DMS79 (cell line): ENCODE measurements around the gene MAD1L1.

Experiments
- DNase-seq: peaks from one replicate; lab custom pipeline; 2025; lab: John Stamatoyannopoulos, UW

Gene MAD1L1

DNA sequence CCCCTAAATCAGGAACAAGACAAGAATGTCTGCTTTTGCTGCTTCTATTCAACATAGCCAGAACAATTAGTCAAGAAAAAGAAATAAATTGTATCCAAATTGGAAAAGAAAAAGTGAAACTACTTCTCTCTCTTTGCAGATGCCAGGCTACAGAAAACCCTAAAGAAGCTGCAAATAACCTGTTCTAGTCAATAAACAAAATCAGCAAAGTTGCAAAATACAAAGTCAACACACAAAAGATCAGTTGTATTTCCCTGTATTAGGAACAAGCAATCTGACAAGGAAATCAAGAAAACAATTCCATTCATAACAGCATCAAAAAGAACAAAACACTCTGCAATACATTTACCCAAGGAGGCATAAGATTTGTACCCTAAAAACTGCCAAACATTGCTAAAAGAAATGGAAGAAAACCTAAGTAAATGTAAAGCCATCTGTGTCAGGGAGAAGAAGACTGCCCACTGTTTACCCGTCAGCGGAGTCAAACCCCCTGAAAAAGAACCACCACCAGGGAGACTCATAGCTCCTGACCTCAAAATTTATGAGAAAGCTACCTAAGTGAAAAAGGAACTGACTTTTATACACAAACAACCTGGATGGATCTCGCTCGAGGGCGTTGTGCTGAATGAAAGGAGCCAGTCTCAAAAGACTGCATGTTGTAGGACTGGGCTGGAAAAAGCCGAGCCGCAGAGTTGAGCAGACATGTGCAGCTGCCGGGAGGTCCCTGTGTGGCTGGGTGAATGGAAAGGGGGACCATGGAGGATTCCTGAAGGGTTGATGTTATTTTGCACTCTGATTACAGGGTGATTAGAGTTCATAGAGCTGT is 263.1 kb downstream of the MAD1L1 start:
- DNase-seq = no peak

DNA sequence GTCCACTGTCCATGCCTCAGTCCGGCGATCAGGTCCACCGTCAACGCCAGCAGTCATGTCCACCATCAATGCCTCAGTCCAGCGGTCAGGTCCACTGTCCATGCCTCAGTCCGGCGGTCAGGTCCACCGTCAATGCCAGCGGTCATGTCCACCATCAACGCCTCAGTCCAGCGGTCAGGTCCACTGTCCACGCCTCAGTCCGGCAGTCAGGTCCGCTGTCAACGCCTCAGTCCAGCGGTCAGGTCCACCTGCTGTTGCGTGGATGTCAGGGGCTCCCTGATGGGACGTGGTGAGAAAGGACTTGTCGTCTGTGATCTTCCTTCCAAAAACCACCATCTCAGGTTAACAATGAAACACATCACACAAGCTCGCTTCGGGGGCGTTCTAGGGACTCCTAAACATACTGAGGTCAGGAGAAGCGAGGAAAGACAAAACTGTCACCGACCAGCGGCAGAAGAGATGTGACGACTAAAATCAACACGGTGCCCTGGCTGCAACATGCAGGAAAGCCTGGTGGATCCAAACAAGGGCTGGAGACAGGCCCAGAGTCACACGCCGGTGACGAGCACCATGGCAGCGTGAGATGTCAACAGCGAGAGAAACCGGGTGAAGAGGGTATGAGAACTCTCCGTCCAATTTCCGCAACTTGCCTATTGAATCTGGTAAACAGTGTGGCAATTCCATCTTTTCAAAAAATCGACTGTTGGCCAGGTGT is 264.2 kb downstream of the MAD1L1 start:
- no peak for DNase-seq

DNA sequence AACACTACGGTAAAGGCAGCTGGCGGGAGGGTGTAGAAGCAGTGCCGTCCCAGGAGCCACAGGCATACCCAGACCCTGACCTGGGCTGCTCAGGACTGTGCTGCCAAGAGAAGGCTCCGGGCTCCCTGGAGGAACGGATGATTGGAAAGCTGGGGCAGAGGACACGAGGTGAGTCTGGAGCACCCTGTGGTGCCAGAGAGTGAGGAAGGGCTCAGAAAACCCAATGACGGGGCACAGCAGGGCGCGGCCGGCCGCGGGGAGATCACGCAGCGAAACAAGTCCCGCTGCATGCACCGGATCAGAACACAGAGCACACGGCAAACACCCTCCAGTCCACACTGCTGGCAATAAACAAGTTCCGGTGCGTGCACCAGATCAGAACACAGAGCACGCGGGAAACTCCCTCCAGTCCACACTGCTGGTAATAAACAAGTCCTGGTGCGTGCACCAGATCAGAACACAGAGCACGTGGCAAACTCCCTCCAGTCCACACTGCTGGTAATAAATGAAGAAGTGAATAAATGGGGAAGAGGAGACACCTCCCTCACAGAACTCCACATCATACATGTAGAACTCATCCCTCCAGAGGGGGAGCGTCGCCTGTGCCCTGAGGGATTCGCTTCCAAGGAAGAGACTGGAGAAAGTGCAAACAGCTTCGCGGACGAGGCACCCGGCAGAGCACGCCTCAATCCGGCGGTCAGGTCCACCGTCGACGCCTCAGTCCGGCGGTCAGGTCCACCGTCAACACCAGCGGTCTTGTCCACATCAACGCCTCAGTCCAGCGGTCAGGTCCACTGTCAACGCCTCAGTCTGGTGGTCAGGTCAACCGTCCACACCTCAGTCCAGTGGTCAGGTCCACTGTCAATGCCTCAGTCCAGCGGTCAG is 265.0 kb downstream of the MAD1L1 start:
- DNase-seq = no peak

DNA sequence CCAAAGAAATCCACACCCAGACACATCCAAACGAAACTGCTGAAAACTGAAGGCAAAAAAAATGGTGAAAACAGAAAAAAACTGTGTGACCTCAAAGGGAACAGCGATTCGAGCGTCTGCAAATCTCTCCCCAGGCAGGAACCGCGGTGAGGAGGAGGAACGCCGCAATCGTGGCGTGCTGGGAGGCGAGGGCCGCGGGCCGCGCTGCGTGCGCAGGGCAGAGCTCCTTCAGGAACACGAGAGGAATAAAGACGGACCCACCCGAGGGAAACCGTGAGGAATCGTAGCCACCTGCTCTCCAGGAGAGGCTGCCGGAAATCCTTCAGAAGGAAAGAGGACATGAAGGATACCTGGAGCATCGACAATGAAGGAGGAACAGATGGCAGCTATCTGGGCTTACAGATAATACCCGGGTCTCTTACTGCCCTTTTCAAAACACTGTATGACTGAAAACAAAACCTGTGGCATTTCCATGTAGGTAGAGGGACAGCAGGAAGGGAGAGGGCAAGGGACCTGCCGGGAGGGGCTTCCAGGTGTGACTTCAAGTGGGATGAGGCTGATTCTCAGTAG is 266.0 kb downstream of the MAD1L1 start:
- DNase-seq = peak; percentile 26

DNA sequence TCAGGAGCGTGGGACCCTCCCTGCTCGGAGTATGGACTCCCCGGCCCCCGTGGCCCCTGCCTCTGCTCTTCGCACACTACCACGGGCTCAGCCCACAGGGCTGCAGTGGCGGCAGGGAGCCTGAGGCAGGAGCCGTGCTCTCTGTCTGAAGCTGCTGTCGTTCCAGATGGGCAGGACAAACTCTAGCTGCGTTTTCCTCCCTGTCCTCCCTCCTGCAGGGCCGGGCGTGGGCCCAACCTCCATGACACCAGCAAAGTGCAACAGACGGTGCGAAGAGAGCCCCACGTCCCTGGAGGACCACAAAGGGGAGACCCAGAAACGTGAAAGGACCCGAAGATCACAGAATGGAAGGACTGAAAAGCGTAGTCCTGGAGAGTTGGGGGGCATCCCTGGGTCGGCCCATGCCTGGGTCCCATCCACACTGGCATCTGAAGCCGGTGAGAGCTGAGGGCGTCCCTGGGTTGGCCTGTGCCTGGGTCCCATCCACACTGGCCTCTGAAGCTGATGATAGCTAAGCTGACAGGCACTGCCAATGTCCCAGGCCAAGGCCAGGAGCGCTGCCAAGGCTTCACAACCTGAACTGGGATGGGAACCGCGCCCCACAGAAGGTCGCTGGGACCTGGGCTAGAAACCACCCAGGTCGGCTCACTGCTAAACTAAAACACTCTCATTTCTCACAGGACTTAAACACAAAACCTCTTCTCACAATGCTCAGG is 267.0 kb downstream of the MAD1L1 start:
- DNase-seq = no peak

DNA sequence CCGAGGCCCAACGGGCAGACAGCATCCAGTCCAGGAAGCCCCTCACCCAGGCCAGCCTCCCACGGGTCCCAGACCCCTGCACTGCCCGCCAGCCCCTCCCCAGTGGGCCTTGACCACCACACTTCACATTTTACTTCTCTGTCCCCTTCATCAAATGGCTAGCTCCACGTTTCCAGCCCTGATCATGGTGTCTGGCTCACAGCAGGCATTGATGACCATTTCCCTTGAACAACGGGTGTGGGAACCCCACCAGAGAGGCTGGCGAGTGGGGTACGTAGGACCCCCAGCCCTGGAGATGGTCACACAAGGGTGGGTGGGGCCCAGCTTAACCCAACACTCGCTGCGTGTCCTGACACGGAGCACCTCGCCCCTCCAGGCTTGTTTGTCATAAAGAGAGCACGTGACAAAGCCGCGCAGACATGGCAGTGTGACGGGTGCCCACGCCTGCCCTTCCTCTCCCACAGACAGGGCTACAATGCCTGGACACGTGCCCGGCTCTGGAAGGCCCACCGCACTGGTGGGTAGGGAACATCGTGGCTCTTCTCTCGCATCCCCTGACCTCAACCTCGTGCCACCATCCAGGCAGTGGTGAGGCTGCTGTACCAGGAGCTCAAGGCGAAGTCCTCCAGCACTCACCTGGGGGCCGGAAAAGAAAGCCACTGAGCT is 267.7 kb downstream of the MAD1L1 start:
- no peak for DNase-seq

DNA sequence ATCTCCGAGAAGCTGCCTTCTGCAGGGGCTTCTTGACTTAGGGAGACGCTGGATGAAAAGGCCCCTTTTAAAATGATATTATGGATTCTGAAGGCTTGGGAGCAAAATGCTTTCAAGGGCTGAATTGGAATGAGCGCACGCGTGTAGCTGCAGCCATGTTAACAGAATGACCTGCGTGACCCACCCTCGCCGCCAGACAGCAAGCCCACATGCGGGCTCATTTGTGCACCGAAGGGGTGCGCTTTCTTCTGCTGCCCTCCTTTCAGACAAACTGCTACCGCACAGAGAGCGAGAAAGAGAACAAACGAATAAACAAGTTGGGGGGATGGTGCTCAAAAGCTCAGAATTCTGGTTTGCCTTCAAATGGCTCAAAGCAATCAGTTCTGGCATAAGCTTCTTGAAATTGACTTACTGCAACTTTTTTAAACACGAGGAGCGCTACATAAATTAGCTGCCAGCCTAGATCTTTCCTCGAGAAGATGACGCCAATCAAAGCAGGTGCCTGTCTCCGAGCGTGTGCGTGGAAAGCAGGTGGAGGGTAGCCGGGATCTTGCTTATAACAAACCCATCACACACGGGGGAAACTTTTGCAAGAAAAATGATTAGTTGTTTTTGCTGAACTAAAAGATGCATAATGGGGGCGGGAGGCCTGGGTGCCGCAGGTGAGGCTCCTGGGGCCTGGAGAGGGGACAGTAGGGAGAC is 268.4 kb downstream of the MAD1L1 start:
- DNase-seq = no peak

DNA sequence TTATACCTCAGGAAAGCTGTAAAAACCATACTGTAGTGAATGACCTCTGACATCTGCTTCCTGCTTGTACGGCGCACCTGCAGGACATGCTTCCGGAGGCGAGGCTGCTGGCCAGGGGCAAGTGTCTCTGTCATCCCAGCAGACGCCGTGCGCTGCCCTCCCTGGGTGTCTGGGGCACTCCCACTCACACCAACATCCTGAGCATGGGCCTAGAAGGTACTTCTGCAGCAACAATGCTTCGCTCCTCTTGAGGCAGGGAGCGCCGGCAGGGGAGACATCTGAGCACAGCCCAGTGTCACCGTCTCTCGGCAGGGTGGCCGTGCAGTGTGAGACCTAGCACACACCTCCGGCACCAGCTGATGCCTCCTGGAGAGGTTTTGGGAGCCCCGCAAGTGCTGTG is 269.2 kb downstream of the MAD1L1 start:
- DNase-seq = no peak

DNA sequence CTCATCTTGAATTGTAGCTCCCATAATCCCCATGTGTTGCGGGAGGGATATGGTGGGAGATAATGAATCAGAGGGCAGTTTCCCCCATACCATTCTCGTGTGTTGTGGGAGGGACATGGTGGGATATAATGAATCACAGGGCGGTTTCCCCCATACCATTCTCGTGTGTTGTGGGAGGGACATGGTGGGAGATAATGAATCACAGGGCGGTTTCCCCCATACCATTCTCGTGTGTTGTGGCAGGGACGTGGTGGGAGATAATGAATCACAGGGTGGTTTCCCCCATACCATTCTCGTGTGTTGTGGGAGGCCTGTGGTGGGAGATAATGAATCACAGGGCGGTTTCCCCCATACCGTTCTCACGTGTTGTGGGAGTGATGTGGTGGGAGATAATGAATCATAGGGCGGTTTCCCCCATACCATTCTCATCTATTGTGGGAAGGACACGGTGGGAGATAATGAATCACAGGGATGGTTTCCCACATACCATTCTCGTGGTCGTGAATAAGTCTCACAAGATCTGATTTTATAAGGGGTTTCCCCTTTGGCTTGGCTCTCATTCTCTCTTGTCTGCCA is 271.0 kb downstream of the MAD1L1 start:
- no peak for DNase-seq

DNA sequence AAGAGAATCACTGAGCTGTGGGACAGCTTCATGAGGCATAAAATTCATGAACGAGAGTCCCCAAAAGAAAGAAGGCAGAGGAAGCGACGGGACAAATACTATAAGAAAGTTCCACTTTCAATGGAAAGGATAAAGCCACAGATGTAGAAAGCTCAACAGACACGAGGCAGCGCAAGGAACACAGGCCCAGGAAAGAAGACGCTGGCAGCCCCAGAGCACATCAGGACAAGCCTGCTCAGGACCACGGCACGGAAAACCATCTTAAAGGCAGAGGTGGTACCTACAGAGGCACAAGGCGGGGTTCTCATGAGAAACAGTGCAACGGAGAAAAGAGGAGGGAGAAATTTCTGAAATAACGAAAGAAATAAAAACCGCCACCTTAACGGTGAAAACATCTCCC is 273.4 kb downstream of the MAD1L1 start:
- DNase-seq = no peak

DNA sequence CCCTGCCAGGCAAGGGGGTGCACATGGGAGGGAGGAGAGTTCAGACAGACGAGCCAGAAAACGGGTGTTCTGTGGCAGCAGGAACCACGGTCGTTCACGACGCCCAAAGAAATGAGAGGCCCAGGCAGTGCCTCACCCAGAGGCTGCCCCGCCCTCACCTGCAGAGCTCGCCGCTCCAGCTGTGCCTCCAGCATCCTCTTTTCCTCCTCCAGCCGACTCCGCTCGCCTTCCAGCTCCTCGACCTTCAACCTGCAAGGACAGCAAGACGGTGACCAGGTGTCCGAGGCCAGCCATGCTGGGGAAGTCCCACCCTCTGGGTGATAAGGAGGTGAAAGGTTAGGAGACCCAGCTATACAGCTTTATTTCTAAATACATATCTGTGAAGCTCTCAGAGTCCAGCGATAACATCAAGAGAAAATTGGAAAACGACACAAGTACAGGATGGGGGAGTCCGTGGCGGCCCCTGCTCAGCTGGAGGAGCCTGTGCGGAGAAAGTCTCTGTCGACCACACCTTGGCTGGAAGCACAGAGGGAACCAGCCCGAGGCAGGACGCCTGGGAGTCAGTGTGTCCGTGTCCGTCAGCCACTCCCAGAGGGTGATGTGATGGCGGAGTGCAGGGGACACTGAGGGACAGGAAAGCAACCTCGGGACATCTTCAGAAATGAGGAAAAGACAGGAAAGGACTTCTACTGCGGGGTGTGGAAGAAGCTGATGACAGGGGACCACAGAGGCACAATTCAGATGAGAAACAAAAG is 275.1 kb downstream of the MAD1L1 start:
- DNase-seq = no peak

DNA sequence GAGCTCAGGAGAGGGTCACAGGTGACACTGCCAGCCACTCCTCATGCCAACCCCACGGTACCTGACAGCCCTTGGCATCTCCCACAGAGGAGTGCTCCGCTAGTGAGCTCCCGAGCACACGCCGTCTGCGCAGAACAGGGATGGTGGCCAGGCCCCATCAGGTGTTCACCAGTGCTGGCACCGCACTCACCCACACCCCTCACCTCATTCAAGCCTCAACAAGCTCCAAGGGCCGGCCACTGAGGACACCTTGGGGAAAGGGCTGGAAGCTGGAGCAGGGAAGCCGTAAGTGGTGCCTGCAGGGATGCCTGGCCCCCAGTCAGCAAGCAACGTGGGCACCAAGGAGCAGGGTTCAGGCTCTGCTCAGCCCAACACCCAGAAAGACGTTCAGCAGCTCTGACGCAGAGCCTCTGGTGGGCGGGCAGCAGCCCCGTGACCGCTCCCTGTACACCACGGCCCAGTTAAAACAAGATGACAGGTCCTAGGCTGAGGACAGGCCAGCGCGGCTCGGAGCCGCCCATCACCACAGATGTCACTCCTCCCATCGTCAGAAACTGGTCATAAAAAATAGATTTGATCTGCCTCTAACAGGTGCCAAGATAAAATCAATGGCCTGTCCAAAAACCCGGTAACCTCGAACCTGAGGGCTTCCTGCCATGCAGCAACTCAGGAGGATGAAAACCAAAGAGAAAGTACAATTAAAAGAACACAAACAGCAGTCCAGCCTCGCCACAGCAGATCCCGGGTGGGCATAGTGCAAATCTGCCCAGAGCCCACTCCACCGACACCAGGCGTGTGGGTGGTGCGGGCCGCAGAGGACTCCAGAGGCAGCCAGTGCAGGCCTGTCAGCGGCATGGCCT is 275.9 kb downstream of the MAD1L1 start:
- no peak for DNase-seq

DNA sequence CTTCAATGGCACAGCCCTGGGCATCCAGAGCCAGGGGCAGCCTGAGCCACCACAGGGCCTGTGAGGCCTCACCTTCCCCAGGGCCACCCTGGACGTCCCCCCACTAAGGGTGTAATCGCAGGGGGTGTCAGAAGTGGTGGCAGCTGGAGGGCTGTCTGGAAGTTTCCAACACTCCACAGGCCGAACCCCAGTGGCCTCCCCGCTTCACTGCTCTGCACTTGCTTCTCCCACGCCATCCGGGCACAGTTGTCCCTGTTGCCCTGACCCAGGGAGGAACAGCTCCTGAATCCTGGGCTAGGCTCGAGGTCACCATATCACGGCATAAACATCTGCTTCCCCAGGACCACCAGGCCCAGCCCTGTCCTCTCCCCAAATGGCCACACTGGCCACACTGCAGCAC is 276.6 kb downstream of the MAD1L1 start:
- DNase-seq = no peak

DNA sequence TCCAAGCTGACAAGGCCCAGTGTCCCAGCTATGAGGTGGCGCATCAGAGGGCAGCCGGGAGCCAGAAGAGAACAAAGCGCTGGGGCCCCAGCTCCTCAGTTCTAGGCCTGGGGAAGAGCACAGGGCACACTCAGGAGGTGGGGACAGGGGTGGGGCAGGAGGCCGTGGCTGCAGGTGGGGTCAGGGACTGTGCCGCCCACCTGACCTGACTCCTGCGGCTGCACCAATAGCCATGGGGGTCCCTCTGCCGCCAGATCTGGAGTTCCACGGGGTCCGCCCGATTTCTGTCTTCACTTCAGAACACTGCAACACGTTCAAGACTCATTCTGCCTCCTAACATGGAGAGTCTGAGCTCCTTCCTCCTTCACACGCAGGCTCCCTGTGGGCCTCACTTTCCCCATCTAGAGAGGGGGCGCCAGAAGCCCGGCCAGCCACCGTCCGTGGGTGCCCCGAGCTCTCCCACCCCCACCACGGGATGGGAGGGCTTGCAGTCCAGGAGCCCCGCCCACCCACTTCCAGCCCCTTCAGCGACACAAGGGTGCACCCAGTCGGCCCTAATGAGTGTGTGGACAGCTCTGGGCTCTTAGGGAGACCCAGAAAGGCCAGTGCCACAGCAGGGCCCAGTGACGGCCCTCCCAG is 278.3 kb downstream of the MAD1L1 start:
- no peak for DNase-seq

DNA sequence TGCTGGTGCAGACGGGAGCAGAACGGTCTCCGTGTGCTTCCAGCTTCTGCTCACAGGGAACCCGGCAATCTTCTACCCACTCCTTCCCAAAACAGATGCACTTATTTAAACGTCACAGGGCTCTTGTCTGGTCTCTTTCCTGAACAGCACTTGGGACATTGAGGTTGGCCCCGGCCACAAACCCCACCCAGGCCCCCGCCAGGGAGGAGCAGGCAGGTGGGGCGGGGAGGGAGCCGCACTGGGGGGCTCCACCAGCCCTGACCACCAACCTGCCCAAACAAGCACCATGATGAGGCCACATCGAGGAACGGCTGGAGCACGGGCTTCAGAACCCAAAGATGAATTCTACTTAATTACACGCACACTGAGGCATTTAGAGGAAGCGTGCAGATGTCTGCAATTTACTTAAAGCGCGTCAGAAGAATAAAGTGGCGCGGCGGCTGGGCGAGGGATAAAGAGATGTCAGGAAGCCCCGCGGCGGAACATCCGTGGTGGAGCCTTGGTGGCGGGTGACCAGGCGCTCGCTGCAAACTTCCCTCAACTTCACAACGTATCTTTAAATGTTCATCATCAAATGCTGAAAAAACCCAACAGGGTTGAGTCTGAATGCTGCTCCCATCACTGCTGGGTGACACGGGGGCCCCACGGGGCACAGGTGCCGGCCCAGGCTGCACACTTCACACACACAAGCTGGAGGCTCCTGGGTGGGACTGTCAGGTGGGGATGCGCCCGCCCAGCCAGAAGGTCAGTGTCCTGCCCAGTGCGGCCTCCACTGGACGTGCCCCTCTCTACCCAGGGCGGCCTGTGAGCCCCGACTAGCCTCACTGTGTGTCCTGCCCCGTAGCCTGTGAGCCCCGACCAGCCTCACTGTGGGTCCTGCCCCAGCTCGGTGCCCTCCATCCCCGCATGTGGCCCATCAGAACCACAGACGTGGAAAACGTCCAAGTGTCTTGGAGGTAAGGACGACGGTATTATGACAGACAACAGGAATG is 279.2 kb downstream of the MAD1L1 start:
- DNase-seq = no peak

DNA sequence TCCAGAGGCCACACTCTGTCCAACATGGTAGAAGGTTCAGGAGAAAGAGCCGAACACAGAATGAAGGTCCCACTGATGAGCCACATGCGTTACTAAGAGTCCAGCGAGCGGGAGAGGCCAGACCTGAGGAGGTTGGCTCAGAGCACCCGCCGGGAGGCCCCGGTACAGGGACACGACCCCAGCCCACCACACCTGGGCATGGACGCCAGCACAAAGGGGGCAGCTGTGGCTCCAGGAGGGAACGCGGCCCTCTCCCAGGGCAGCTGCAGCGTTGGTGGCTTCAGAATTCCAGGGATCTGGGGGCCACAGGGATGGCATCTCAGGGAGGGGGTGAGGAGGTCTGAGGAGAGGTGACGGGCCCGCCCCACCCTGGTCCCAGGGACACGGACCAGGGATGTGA is 280.0 kb downstream of the MAD1L1 start:
- no peak for DNase-seq
